ENCODE measurements around the gene PYGB. TPM values are rescaled to one million over a fixed set of nuclear protein-coding genes. Genes with fewer than 3 reads are reported as not detected.

The PYGB gene
- total RNA-seq, 4 donors from 2014 or later, result 71.6 to 119 (median 78.6) TPM

GRCh38 chr20:25303292-25304024, 55.6 kb downstream of the PYGB start:
- H3K36me3 ChIP-seq, result peaks cover 0 to 90% (median 0%) of the 10 kb centered on the region in 3 donors
- H3K4me3 ChIP-seq, result no peak overlapping the region
- no peak for DNase-seq (ENCODE audit: low spot score in 2 of 2)
- no peaks in the 10 kb centered on the region for H3K27me3 ChIP-seq
- no peak overlapping the region for H3K27ac ChIP-seq
- 85 to 90% methylated on average over 11 to 12 of the region's 12 CpGs for WGBS, 2 donors
- TF ChIP-seq POLR2A (IDR thresholded peaks at IDR 0.05), result no peak
- TF ChIP-seq EP300 (IDR thresholded peaks at IDR 0.05), result no peak
- no peak for TF ChIP-seq CTCF (IDR thresholded peaks at IDR 0.05)
- H3K9me3 ChIP-seq, result no peaks in the 10 kb centered on the region
- H3K4me1 ChIP-seq, result peaks cover 0 to 8% (median 0%) of the 10 kb centered on the region in 4 donors

GRCh38 chr20:25304025-25304549, 56.2 kb downstream of the PYGB start:
- Histone ChIP-seq H3K36me3 (peaks cover 0 to 90% (median 0%) of the 10 kb centered on the region in 3 donors), H3K27me3 (no peaks in the 10 kb centered on the region), H3K27ac (no peak overlapping the region), H3K4me3 (no peak overlapping the region), H3K4me1 (peaks cover 0 to 14% (median 4%) of the 10 kb centered on the region in 4 donors), H3K9me3 (no peaks in the 10 kb centered on the region)
- no peak for DNase-seq (ENCODE audit: low spot score in 2 of 2)
- TF ChIP-seq CTCF (IDR thresholded peaks at IDR 0.05) (no peak), EP300 (IDR thresholded peaks at IDR 0.05) (no peak), POLR2A (IDR thresholded peaks at IDR 0.05) (no peak)
- 88 to 93% methylated on average over 6 to 11 of the region's 11 CpGs for WGBS, 2 donors

GRCh38 chr20:25306991-25307903, 59.4 kb downstream of the PYGB start:
- no peak for DNase-seq (ENCODE audit: low spot score in 2 of 2)
- H3K4me1 ChIP-seq, result peaks cover 0 to 44% (median 33%) of the 10 kb centered on the region in 4 donors
- H3K27ac ChIP-seq, result peak overlapping the region in 2 of 4 donors; percentile 40 to 87
- H3K27me3 ChIP-seq, result no peaks in the 10 kb centered on the region
- H3K4me3 ChIP-seq, result no peak overlapping the region
- TF ChIP-seq POLR2A (IDR thresholded peaks at IDR 0.05) (no peak), EP300 (IDR thresholded peaks at IDR 0.05) (no peak), CTCF (IDR thresholded peaks at IDR 0.05) (no peak)
- no peaks in the 10 kb centered on the region for H3K9me3 ChIP-seq
- 89 to 93% methylated on average over 10 of the region's 10 CpGs for WGBS, 2 donors
- H3K36me3 ChIP-seq, result peaks cover 0 to 62% (median 0%) of the 10 kb centered on the region in 3 donors

- DNase-seq (ENCODE audit: low spot score in 2 of 2), result no peak
- H3K27ac ChIP-seq, result peak overlapping the region in 2 of 4 donors; percentile 87 to 92
- H3K9me3 ChIP-seq, result no peaks in the 10 kb centered on the region
- peaks cover 0 to 44% (median 33%) of the 10 kb centered on the region in 4 donors for H3K4me1 ChIP-seq
- TF ChIP-seq EP300 (IDR thresholded peaks at IDR 0.05) (no peak), CTCF (IDR thresholded peaks at IDR 0.05) (no peak), POLR2A (IDR thresholded peaks at IDR 0.05) (no peak)
- H3K4me3 ChIP-seq, result no peak overlapping the region
- peaks cover 0 to 54% (median 0%) of the 10 kb centered on the region in 3 donors for H3K36me3 ChIP-seq
- WGBS, 2 donors, result 84 to 89% methylated on average over 12 to 13 of the region's 13 CpGs
- H3K27me3 ChIP-seq, result no peaks in the 10 kb centered on the region
These were observed 60.2 kb downstream of the PYGB start for GRCh38 chr20:25308083-25308491.

All from tibial nerve (tissue), 4 donors.